Erythroblast (primary cell): ENCODE measurements around the gene KLHL29.

Experiments used
- GATA1 ChIP-seq: IDR thresholded peaks from 2 replicates; pipeline ENCODE4 v1.6.1; 2011; ENCODE audit warnings: low read depth, mild to moderate bottlenecking, control low read depth, low read length, moderate library complexity
- POLR2A ChIP-seq: IDR thresholded peaks from 2 replicates; pipeline ENCODE4 v1.6.1; 2011; ENCODE audit warnings: mild to moderate bottlenecking, low read length

DNA sequence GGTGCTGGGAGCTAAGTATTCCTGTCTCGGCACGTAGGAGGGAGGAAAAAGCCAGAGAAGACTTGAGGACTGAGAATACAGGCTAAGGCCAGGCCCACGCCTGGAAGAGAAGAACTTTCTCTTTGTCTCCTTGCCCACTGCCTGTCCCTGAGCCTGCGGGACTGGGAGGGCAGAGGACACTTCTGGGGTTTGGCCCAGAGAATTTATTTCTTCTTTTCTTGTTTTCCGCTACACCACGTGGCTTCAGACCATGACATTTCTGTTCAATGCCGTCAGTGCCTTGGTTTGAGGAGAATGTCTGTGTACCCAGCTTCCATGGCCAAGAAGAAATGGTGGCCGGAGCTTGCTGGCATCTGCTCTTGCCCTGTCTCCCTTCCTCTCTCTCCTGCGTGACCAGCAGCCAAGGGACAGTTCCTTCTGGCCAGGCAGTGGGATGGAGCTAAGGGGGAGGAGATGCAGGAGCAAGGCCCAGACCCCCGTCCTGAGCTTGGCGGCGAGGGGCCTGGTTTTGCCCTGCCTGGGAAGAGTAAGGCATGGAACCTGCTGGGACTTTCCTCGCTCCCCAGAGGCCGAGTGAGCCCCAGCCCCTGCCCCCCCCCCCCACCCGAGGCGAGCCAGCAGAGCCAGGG is 140.3 kb downstream of the KLHL29 start:
- TF ChIP-seq POLR2A, result no peak
- TF ChIP-seq GATA1, result no peak
